ENCODE data around the gene TLE3.
A peak's percentile ranks its signal among the peaks of the same experiment; 100 is the strongest.

The TLE3 gene

DNA sequence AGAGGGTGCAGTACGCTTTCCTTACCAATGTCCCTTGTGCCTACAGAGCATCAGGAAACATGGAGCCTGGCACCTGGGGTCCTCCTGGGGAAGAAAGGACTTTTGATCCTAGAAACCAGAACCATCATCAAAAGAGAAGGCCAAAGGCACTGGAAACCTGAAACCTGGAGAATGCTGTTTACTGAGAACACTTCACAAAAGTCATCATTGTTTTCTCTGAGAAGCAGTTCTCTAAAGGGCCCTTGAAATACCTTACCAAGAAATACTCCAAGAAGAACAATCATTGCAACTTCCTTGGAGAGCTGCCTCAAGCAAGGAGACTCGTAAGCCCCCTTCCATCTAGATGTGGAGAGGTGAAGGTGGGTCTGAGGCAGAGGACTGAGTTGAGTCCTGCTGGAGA lies 66.0 kb downstream of the TLE3 start:
- DNase-seq (ENCODE audit: low read depth in 3 of 3, low spot score in 1 of 3) = no peak

DNA sequence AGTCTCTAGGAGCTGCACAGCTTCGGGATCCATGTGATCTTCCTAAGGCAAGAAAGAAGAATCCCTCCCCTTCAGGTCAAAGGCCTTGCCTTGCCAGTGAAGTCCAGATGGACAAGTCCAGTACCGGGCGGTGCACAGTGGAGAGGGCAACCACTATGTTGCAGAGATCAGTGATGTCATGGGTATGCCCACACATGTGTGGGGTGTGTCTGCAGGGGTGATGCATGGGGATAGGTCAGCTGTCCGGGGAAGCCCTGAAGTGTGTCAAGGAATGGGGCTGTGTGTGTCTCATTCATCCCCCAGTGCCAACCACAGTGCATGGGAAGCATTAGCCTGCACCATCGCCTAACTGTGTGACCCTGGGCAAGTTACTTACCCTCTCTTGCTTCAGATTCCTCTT lies 66.5 kb downstream of the TLE3 start:
- no peak for DNase-seq (ENCODE audit: low read depth in 3 of 3, low spot score in 1 of 3)

DNA sequence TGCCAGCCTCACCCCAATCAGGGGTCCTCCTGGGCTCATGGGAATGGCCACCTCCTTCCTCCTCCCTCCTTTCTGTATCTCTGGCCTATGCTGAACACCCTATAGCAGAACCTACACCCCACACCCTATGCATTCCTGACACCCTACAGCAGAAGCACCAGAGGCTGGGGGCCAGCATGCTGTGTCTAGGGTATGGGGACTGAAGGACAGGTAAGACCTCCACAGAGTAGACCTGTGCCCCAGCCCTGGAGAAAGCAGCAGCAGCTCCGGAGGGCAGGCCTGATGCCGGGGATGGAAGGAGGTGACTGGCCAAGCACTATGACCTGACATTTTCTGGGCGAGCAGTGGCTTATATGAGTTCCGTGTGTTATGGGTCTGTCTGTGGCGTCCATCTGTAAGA lies 66.9 kb downstream of the TLE3 start:
- no peak for DNase-seq (ENCODE audit: low read depth in 3 of 3, low spot score in 1 of 3)

DNA sequence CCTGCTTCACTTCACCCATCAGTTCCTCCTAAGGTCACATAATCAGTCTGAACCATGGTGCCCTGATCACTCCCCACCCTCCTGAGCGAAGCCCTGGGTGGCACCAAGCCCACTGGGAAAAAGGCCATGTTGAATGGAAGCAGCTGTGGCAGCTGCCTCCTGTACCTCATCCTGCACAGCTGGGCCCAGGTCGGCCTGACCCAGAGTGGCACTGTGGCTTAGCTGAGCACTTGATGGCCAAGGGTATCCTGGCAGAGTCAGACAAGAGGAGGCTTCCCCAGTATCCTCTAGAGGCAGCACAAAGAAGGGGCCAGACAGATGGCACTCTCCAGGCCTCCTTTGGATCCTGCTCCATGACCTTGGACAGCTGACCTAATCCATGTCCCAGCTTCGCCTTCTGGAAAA lies 68.4 kb downstream of the TLE3 start:
- no peak for DNase-seq (ENCODE audit: low read depth in 3 of 3, low spot score in 1 of 3)

DNA sequence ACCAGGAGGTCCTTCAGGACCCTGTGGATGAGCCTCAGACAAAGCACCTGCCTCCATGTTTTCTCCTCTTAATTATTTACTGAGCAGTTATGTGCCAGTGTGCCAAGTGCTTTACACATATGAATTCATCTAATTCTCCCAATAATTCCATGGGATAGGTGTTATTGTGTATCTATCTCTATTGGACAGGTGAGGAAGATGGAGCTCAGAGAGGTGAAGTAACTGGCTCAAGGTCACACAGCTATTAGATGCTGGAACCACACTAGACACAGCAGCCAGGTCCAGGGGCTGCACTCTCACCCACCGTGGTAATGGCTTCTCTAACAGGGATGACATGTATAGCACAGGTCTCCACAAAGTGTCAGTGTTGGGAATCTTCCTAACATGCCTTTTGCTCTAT lies 70.2 kb downstream of the TLE3 start:
- no peak for DNase-seq (ENCODE audit: low read depth in 3 of 3, low spot score in 1 of 3)

DNA sequence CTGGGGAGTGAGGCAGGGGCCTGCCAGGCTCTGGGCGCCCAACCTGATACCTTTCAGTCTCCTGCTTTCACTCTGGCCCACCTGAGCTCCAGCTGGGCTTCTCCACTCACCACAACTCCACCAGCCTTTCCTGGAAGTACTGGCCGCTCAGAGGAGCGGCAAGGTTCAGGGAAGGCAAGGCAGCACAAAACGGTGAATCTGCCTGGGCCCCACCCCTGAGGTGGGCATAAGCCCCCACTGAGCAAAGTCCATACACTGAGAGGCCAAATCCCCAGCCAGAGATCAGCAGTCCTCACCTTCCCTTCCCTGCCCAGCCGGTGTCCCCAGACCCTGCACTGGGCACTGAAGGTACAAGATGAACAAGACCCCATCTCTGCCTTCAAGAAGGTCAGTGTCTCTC lies 70.7 kb downstream of the TLE3 start:
- DNase-seq (ENCODE audit: low read depth in 3 of 3, low spot score in 1 of 3) = no peak

GRCh38 chr15:70025413-70026296 lies 72.1 kb downstream of the TLE3 start:
- no peak for DNase-seq (ENCODE audit: low read depth in 3 of 3, low spot score in 1 of 3)

GRCh38 chr15:70024521-70024920 lies 73.2 kb downstream of the TLE3 start:
- no peak for DNase-seq (ENCODE audit: low read depth in 3 of 3, low spot score in 1 of 3)

DNA sequence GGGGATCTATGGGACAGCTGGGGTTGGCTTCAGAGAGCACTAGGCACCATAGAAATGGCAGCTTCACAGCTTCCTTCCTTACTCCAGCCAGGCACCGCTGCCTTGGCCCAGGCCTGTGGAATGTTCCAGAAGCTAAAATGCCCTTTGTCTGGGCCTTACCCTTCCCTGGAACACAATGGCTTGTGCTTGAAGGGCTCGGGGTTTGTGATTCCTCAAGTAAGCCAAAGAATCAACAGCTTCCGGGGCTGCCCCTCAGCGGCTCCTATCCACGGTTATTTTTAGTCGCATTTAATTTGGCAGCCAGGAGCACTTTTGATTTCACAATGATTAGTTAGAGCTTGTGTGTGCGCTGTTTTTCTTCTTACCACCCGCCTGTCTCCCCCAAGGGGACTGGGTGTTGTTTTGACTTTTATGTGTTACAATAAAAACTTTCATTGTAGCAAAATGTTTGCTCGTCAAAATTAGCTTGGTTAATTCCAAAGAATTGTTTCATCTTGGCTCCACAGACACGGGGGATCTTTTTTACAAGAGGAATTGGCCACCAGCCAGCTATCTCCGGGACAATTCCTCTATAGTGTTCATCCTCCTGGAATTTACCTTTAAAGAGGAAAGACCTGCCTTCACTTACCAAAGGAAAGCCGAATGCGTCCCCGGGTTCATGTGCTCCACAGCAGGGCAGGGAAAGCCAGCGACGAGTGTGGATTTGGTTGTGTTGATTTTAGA lies 73.8 kb downstream of the TLE3 start:
- no peak for DNase-seq (ENCODE audit: low read depth in 3 of 3, low spot score in 1 of 3)

DNA sequence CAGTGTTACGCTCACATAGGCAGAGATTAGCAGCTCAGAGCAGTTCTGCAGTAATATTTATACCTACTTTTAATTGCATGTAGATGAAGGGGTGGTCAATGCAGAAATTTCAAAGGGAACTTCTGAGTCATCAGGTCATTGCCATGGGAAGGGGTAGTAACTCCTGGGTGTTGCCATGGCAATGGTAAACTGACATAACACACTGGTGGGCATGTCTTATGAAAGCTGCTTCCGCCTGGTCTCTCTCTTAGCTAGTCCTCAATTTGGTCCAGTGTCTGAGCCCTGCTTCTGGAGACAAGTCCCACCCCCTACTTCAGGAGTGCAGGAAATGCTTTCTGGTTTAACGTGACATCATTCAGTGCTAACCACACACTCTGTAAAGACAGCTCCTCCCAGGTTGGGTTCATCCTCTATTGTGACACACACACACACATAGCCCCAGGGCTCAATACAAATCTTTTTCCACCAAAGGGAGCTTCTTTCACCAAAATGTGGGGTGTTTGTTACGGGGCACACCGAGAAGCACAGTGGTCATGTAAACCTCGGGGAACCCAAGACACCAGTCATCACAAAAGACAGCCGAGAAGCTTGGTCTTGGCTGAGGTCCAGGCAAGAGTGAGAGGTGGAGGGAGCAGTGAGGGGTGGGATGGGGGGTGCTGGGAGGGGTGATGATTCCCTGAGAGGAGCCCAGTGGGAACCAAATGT lies 74.5 kb downstream of the TLE3 start:
- DNase-seq (ENCODE audit: low read depth in 3 of 3, low spot score in 1 of 3) = peak in 2 of 3 donors; percentile 18

DNA sequence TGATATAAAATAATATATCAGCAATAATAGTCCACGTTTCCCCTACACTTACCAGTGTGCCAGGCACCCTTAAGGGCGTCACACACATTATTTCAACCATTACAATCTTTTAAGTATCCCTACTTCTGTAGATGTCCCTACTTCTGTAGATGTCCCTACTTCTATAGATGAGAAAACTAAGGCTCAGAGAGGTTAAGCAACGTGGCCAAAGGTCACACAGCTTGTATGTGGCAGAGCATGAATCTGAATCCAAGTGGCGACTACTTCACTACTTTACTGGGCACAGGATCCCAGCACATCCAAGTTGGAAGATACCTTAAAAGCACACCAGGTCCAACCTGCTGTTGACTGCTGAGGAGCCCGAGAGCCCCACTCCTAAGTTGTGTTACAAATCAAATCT lies 77.5 kb downstream of the TLE3 start:
- no peak for DNase-seq (ENCODE audit: low read depth in 3 of 3, low spot score in 1 of 3)

DNA sequence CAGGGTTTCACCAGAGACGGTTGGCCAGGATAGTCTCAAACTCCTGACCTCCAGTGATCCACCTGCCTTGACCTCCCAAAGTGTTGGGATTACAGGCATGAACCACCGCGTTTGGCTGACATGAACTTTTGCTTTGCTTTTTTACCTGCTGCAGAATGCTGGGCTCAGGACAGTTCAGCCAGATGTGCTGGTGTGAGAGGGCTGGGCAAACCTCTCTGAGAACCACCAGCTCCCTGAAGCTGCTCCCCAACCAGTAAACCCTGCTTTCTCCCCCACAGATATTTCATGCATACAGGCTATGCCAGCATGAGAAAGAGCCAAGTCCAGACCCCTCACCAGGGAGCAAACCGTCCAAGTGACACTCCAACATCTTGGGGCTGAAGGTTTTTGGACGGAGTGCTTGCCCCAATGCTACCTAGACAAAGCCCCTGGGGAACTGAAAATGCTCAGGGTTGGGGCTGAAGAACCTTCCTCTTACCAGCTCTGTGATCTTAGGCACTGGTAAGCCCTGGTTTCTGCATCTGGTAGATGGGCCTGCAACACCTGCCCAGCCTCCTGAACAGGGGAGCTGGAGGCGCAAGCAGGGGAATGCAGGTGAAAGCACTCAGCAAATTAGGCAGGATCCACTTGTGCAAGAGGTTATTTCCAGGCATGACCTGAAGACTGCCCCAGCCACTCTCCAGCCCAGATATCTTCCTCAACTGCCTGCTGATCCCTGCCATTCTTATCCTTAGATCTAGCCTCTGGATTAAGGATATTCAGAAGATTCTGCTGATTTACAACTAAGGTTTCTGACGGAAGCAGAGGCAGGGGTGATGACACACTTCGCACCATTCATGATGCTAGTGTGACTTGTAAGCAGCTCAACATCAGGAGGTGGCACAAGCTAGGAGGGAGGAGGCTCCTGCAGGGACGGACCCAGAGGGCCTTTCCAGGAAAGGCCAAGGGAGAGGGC lies 78.8 kb downstream of the TLE3 start:
- no peak for DNase-seq (ENCODE audit: low read depth in 3 of 3, low spot score in 1 of 3)

- no peak for DNase-seq (ENCODE audit: low read depth in 3 of 3, low spot score in 1 of 3)
Measured at GRCh38 chr15:70017801-70018200, 79.9 kb downstream of the TLE3 start.

GRCh38 chr15:70017025-70017424 lies 80.7 kb downstream of the TLE3 start:
- no peak for DNase-seq (ENCODE audit: low read depth in 3 of 3, low spot score in 1 of 3)

GRCh38 chr15:70016511-70016994 lies 81.2 kb downstream of the TLE3 start:
- DNase-seq (ENCODE audit: low read depth in 3 of 3, low spot score in 1 of 3) = no peak

DNA sequence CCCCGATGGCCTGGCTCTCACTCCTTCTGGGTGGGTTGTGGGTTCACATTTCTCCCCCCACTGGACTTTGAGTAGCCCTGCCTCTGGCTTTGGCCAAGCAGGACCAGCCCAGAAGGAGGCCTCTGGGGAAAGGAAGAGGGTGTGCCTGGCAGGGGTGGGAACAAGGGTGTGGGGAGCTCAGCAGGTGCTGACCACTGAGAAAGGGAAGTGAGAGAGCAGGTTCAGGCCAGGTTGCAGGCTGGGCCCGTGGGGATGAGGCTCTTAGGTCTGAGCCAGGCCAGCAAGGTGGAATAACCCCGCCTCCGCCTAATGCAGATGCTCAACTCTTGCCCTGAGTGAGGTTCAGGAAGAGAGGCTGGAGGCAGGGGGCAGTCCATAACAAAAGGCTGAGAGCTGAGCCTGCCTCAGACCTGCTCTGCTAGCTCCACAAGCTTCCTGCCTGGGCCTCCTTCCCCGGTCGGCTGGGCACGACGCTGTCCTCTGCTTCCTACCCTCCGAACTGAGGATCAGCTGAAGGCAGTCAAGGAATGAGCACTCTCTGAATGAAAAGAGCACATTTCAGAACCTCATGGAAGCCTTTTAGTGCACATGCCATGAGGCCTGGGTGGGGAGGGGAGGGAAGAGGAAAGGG lies 82.7 kb downstream of the TLE3 start:
- DNase-seq (ENCODE audit: low read depth in 3 of 3, low spot score in 1 of 3) = no peak

DNA sequence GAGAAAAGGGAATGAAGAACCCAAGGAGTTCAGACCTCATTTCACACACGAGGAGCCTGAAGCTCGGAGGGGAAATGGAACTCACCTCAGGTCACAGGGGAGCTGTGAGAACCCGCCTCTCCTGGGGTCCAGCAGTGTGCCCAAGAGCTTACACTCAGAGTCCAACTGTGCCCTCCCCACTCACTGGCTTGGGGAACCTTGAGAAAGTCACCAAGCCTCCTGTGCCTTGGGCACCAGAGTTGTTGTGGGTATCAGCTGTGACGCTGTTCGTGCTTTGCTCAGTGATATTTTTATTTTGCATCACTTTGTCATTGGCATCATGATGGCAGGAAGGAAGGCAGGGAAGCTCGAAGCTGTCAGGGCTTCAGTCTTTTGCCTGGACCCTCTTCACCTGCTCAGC lies 83.4 kb downstream of the TLE3 start:
- no peak for DNase-seq (ENCODE audit: low read depth in 3 of 3, low spot score in 1 of 3)

- DNase-seq (ENCODE audit: low read depth in 3 of 3, low spot score in 1 of 3) = no peak
Measured at GRCh38 chr15:70013656-70014313, 83.9 kb downstream of the TLE3 start.

GRCh38 chr15:70012895-70013294 lies 84.8 kb downstream of the TLE3 start:
- DNase-seq (ENCODE audit: low read depth in 3 of 3, low spot score in 1 of 3) = no peak

Measured in stimulated activated CD4-positive, alpha-beta T cell treated with anti-CD3 and anti-CD28 coated beads, TNF-alpha, amount 100 ng/mL, for 1 hour (primary cell).